Ishikawa (cell line): Measurements from ENCODE around the gene ASPRV1.

Source experiments
- CEBPB ChIP-seq: IDR thresholded peaks from 2 replicates; pipeline ENCODE4 v1.6.1; 2012
- CREB1 ChIP-seq: IDR thresholded peaks from 2 replicates; pipeline ENCODE4 v1.6.1; 2012; ENCODE audit warnings: low read depth
- EGR1 ChIP-seq: IDR thresholded peaks from 2 replicates; pipeline ENCODE4 v1.6.1; 2012
- EP300 ChIP-seq: IDR thresholded peaks from 2 replicates; pipeline ENCODE4 v1.6.1; 2012; ENCODE audit warnings: borderline replicate concordance
- FOXM1 ChIP-seq: IDR thresholded peaks from 2 replicates; pipeline ENCODE4 v1.6.1; 2012; ENCODE audit warnings: low read depth, borderline replicate concordance
- NFIC ChIP-seq: IDR thresholded peaks from 2 replicates; pipeline ENCODE4 v1.6.1; 2012
- RAD21 ChIP-seq: IDR thresholded peaks from 2 replicates; pipeline ENCODE4 v1.6.1; 2012; ENCODE audit warnings: low read depth
- TAF1 ChIP-seq: IDR thresholded peaks from 2 replicates; pipeline ENCODE4 v1.6.1; 2012; ENCODE audit warnings: low read depth, mild to moderate bottlenecking
- TCF12 ChIP-seq: IDR thresholded peaks from 2 replicates; pipeline ENCODE4 v1.6.1; 2012; ENCODE audit warnings: low read depth
- TEAD4 ChIP-seq: IDR thresholded peaks from 2 replicates; pipeline ENCODE4 v1.6.1; 2012
- YY1 ChIP-seq: IDR thresholded peaks from 2 replicates; pipeline ENCODE4 v1.6.1; 2012; ENCODE audit warnings: low read depth
- ZBTB7A ChIP-seq: IDR thresholded peaks from 2 replicates; pipeline ENCODE4 v1.6.1; 2012; ENCODE audit warnings: low read depth
- TF ChIP-seq, protein P1 (sequence below): IDR thresholded peaks from 2 replicates; pipeline ENCODE4 v1.6.1; 2012
- TF ChIP-seq, protein P2 (sequence below): IDR thresholded peaks from 2 replicates; pipeline ENCODE4 v1.6.1; 2012
- TF ChIP-seq, protein P3 (sequence below): IDR thresholded peaks from 2 replicates; pipeline ENCODE4 v1.6.1; 2012; ENCODE audit warnings: low read depth, mild to moderate bottlenecking

ASPRV1 gene

DNA sequence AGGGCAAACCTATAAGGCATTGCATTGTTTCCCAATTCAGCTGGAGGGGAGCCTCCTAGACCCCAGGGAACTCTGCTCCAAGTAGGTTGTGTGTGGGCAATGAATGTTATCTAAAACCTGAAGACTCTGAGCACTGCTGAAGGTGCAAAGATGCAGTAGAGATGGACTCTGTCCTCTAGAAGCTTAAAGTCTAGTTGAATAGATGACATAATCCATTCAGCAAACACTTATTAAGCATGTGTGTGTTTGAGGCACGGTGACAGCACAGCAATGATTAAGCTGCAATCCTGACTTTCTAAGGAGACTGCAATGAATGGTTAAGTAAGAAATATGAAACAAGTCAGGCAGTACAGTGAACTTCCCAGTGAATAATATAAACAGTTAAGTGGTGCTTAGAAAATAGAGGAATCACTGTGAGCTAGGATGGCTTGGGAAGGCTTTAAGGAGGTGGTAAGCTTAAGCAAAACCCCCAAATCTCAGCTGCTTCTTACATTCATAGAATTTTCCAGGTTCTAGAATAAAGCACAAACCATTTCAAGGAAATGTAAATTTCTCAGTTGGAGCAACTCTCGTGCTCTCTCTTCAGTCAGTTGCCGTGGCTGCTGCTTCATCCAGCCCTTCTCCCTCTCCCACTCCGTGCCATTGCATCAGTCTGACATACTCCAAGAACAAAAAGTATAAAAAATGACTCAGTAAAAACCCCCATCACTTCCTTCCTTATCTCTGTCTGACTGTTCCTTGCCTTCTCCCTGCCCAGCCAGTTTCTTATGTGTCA, 27.4 kb downstream of the ASPRV1 start:
- TF ChIP-seq, protein P1, sequence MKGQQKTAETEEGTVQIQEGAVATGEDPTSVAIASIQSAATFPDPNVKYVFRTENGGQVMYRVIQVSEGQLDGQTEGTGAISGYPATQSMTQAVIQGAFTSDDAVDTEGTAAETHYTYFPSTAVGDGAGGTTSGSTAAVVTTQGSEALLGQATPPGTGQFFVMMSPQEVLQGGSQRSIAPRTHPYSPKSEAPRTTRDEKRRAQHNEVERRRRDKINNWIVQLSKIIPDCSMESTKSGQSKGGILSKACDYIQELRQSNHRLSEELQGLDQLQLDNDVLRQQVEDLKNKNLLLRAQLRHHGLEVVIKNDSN: no peak
- no peak for TF ChIP-seq TAF1
- TF ChIP-seq TCF12: no peak
- no peak for TF ChIP-seq FOXM1
- TF ChIP-seq TEAD4: no peak
- no peak for TF ChIP-seq EGR1
- no peak for TF ChIP-seq YY1
- TF ChIP-seq RAD21: no peak
- TF ChIP-seq, protein P2, sequence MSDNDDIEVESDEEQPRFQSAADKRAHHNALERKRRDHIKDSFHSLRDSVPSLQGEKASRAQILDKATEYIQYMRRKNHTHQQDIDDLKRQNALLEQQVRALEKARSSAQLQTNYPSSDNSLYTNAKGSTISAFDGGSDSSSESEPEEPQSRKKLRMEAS: no peak
- no peak for TF ChIP-seq CEBPB
- TF ChIP-seq, protein P3, sequence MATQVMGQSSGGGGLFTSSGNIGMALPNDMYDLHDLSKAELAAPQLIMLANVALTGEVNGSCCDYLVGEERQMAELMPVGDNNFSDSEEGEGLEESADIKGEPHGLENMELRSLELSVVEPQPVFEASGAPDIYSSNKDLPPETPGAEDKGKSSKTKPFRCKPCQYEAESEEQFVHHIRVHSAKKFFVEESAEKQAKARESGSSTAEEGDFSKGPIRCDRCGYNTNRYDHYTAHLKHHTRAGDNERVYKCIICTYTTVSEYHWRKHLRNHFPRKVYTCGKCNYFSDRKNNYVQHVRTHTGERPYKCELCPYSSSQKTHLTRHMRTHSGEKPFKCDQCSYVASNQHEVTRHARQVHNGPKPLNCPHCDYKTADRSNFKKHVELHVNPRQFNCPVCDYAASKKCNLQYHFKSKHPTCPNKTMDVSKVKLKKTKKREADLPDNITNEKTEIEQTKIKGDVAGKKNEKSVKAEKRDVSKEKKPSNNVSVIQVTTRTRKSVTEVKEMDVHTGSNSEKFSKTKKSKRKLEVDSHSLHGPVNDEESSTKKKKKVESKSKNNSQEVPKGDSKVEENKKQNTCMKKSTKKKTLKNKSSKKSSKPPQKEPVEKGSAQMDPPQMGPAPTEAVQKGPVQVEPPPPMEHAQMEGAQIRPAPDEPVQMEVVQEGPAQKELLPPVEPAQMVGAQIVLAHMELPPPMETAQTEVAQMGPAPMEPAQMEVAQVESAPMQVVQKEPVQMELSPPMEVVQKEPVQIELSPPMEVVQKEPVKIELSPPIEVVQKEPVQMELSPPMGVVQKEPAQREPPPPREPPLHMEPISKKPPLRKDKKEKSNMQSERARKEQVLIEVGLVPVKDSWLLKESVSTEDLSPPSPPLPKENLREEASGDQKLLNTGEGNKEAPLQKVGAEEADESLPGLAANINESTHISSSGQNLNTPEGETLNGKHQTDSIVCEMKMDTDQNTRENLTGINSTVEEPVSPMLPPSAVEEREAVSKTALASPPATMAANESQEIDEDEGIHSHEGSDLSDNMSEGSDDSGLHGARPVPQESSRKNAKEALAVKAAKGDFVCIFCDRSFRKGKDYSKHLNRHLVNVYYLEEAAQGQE: no peak
- no peak for TF ChIP-seq CREB1
- no peak for TF ChIP-seq EP300
- TF ChIP-seq ZBTB7A: no peak

DNA sequence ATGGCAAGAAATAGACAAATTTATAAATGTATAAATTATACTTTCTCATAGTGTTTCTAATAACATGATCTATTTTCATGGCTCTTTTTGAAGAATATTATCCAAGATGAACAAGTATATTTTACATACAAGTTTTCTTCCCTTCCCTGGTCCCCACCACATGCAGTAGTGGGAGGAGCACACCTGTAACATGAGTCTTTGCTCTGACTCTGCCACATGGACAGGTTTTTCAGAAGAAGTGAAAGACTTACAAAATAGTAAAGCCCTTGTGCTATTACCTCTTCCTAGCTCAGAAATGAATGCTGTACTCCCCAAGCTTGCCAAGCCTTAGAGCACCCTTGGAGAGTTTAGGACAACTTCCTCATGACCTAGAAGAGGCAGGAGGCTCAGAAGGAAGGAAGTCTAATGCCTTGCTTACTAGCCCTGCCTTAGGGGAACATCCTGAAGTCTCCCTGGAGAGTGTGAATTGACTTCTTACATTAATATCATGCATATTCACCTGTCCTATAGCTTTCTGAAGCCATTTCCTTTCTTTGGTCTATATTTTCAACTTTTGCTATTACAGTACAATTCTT, 28.1 kb downstream of the ASPRV1 start:
- TF ChIP-seq EP300: no peak
- TF ChIP-seq, protein P3: no peak
- TF ChIP-seq ZBTB7A: no peak
- no peak for TF ChIP-seq RAD21
- no peak for TF ChIP-seq CEBPB

DNA sequence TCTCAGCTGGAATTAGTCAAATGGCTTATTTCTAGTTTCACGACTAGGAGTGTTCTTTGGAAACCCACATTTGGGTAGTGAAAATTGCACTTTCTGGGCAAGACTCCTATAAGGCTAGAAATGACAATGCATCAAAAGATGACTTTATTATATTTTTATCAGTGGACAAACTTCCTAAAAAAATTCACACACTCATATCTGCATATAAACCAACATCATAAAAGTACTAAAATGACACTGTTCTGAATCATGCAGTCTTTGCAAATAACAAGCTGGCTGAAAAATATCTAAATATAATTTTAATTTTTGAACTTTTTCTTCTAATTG, 28.9 kb downstream of the ASPRV1 start:
- no peak for TF ChIP-seq NFIC
- no peak for TF ChIP-seq CREB1
- TF ChIP-seq EP300: no peak
- no peak for TF ChIP-seq FOXM1

DNA sequence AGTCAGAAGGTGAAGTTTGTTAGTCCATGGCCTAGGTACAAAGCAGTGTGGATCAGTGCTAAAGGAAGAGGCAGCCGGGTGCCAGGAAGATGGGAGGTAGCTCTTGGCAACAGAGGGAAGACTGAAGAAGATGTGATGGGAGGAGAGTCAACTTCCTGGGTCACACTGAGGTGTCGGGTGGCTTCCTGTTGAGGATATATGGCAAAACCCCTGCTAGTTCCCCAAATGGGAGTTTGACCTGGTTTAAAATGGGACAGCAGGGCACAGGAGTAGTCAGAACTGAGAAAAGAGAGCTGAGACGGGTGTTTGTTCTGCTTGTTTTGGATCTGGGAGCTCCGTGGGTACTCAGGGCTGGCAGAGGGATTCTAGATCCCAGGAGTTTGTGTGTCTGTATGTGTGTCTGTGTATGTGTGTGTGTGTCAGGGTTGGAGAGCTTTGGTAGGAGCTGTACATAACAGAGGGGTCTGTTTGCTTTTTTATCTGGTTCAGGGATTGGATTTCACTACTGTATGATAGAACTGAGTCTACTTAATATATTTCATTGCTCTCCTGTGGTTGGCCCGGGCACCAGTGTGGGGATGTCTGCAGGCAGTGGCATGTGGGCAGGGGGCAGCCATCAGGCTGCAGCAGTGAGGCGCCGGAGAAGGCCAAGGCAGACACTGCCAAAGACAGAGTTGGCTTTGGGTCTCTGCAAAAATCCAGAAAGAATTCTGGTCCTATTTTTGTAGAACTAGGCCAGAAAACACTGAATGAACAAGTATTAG, 29.4 kb downstream of the ASPRV1 start:
- TF ChIP-seq YY1 (no peak), NFIC (no peak), FOXM1 (no peak), TEAD4 (no peak), ZBTB7A (no peak), TCF12 (no peak), EP300 (no peak), CREB1 (no peak)
- TF ChIP-seq, protein P1: no peak
- TF ChIP-seq, protein P3: no peak
